H9 (cell line): ENCODE results near the gene KRTAP10-12. TPM values are rescaled to one million over a fixed set of nuclear protein-coding genes. Genes with fewer than 3 reads are reported as not detected.

Source experiments
- DNase-seq: peaks from one replicate; pipeline ENCODE4 v3.0.0-alpha.2; 2017
- H2AFZ ChIP-seq: one replicate; pipeline ENCODE4 v1.6.1; 2013; ENCODE audit warnings: mild to moderate bottlenecking, low read length, control low read depth, moderate library complexity
- H2AK5ac ChIP-seq: 2 replicates; pipeline ENCODE4 v1.6.1; 2013; ENCODE audit warnings: low read length, control low read depth, mixed read lengths; ENCODE audit not compliant: insufficient read length
- H2BK120ac ChIP-seq: one replicate; pipeline ENCODE4 v1.6.1; 2013; ENCODE audit warnings: low read depth, mild to moderate bottlenecking, low read length, control low read depth, inconsistent platforms; ENCODE audit not compliant: poor library complexity, severe bottlenecking
- H2BK12ac ChIP-seq: 2 replicates; pipeline ENCODE4 v1.6.1; 2013; ENCODE audit warnings: low read length, control low read depth, mixed read lengths, low read depth; ENCODE audit not compliant: insufficient read length
- H2BK15ac ChIP-seq: 2 replicates; pipeline ENCODE4 v1.6.1; 2013; ENCODE audit warnings: low read depth, low read length, control low read depth
- H2BK20ac ChIP-seq: one replicate; pipeline ENCODE4 v1.6.1; 2013; ENCODE audit warnings: low read depth, mild to moderate bottlenecking, low read length, control low read depth, inconsistent platforms; ENCODE audit not compliant: poor library complexity, severe bottlenecking
- H2BK5ac ChIP-seq: 2 replicates; pipeline ENCODE4 v1.6.1; 2013; ENCODE audit warnings: low read length, control low read depth, mixed read lengths; ENCODE audit not compliant: insufficient read length
- H3K14ac ChIP-seq: 2 replicates; pipeline ENCODE4 v1.6.1; 2013; ENCODE audit warnings: low read length, control low read depth; ENCODE audit not compliant: insufficient read depth
- H3K18ac ChIP-seq: 2 replicates; pipeline ENCODE4 v1.6.1; 2013; ENCODE audit warnings: low read depth, mild to moderate bottlenecking, mixed read lengths, low read length, control low read depth; ENCODE audit not compliant: insufficient read length
- H3K23ac ChIP-seq: 2 replicates; pipeline ENCODE4 v1.6.1; 2013; ENCODE audit warnings: low read length, control low read depth, mixed read lengths, low read depth; ENCODE audit not compliant: insufficient read length
- H3K23me2 ChIP-seq: 2 replicates; pipeline ENCODE4 v1.6.1; 2013; ENCODE audit warnings: low read depth, mild to moderate bottlenecking, mixed read lengths, low read length, control low read depth; ENCODE audit not compliant: insufficient read length, poor library complexity, severe bottlenecking
- H3K27ac ChIP-seq: 2 replicates; pipeline ENCODE4 v1.5.1; 2013; ENCODE audit warnings: low read length, control low read depth, mixed read lengths, low read depth; ENCODE audit not compliant: insufficient read length
- H3K27me3 ChIP-seq: 2 replicates; pipeline ENCODE4 v1.6.1; 2013; ENCODE audit warnings: low read length, control low read depth, inconsistent platforms; ENCODE audit not compliant: insufficient read depth
- H3K4ac ChIP-seq: 2 replicates; pipeline ENCODE4 v1.6.1; 2013; ENCODE audit warnings: low read depth, mild to moderate bottlenecking, control low read depth, inconsistent platforms, low read length, moderate library complexity
- H3K4me1 ChIP-seq: 2 replicates; pipeline ENCODE4 v1.6.1; 2013; ENCODE audit warnings: low read length, control low read depth, inconsistent platforms; ENCODE audit not compliant: insufficient read depth
- H3K4me2 ChIP-seq: 2 replicates; pipeline ENCODE4 v1.6.1; 2013; ENCODE audit warnings: low read length, control low read depth, mixed read lengths; ENCODE audit not compliant: insufficient read length, insufficient read depth
- H3K56ac ChIP-seq: 2 replicates; pipeline ENCODE4 v1.6.1; 2013; ENCODE audit warnings: low read depth, mild to moderate bottlenecking, mixed read lengths, low read length, control low read depth; ENCODE audit not compliant: insufficient read length
- H3K79me1 ChIP-seq: 2 replicates; pipeline ENCODE4 v1.6.1; 2013; ENCODE audit warnings: low read depth, mild to moderate bottlenecking, moderate library complexity, low read length, control low read depth, inconsistent platforms; ENCODE audit not compliant: insufficient read depth, poor library complexity, severe bottlenecking
- H3K79me2 ChIP-seq: 2 replicates; pipeline ENCODE4 v1.6.1; 2013; ENCODE audit warnings: low read length, control low read depth, inconsistent platforms; ENCODE audit not compliant: insufficient read depth
- H3K9ac ChIP-seq: 2 replicates; pipeline ENCODE4 v1.6.1; 2013; ENCODE audit warnings: low read length, control low read depth, mixed read lengths; ENCODE audit not compliant: insufficient read length; ENCODE audit errors: extremely low read depth
- H3K9me3 ChIP-seq: one replicate; pipeline ENCODE4 v1.6.1; 2013; ENCODE audit warnings: low read depth, low read length, inconsistent platforms; ENCODE audit not compliant: control insufficient read depth
- H3T11ph ChIP-seq: one replicate; pipeline ENCODE4 v1.6.1; 2013; ENCODE audit warnings: mild to moderate bottlenecking, low read length, control low read depth, inconsistent platforms
- H4K20me1 ChIP-seq: one replicate; pipeline ENCODE4 v1.6.1; 2013; ENCODE audit not compliant: control insufficient read depth, insufficient read length, insufficient read depth
- H4K5ac ChIP-seq: 2 replicates; pipeline ENCODE4 v1.6.1; 2013; ENCODE audit warnings: low read depth, mild to moderate bottlenecking, mixed read lengths, low read length, control low read depth; ENCODE audit not compliant: insufficient read length
- H4K8ac ChIP-seq: replicated peaks from 2 replicates; pipeline ENCODE4 v1.6.1; 2013; ENCODE audit warnings: low read length, control low read depth, mixed read lengths, low read depth; ENCODE audit not compliant: insufficient read length
- H4K91ac ChIP-seq: 2 replicates; pipeline ENCODE4 v1.6.1; 2013; ENCODE audit warnings: low read depth, mild to moderate bottlenecking, moderate library complexity, mixed read lengths, low read length, control low read depth; ENCODE audit not compliant: insufficient read length
- H3K27ac Mint-ChIP-seq, 3 experiments: 2 replicates in 2 of 3; 3 replicates in 1 of 3; pipeline ENCODE4 v1.8.0; 2020 to 2021; ENCODE audit warnings: mixed read lengths in 3 of 3, mild to moderate bottlenecking in 1 of 3, moderate library complexity in 1 of 3
- H3K27me3 Mint-ChIP-seq: 2 replicates; pipeline ENCODE4 v1.8.0; 2021; ENCODE audit warnings: low read depth, mild to moderate bottlenecking, moderate library complexity, mixed read lengths
- H3K36me3 Mint-ChIP-seq, 3 experiments: 2 replicates in 2 of 3; 3 replicates in 1 of 3; pipeline ENCODE4 v1.8.0; 2020 to 2021; ENCODE audit warnings: low read depth in 3 of 3, mixed read lengths in 3 of 3; ENCODE audit not compliant: insufficient read depth in 1 of 3
- H3K4me1 Mint-ChIP-seq, 2 experiments: 2 replicates each; pipeline ENCODE4 v1.8.0; 2020; ENCODE audit warnings: mixed read lengths in 2 of 2
- H3K4me3 Mint-ChIP-seq, 2 experiments: 2 replicates in 1 of 2; 3 replicates in 1 of 2; pipeline ENCODE4 v1.8.0; 2020 to 2021; ENCODE audit warnings: mild to moderate bottlenecking in 2 of 2, mixed read lengths in 2 of 2, moderate library complexity in 1 of 2
- H3K9me3 Mint-ChIP-seq, 2 experiments: 2 replicates in 1 of 2; 3 replicates in 1 of 2; pipeline ENCODE4 v1.8.0; 2020; ENCODE audit warnings: mild to moderate bottlenecking in 2 of 2, mixed read lengths in 2 of 2, moderate library complexity in 1 of 2
- WGBS: extraction: QIAGEN DNeasy Blood & Tissue Kit; methylation state at CpG from one replicate; pipeline ENCODE4 v1.1.7; 2013; ENCODE audit warnings: missing lambda C conversion rate, low lambda C conversion rate, mixed read lengths; ENCODE audit not compliant: insufficient read length; ENCODE audit errors: extremely low coverage; 5-methylcytosine and 5-hydroxymethylcytosine counted together
- total RNA-seq: library from RNA; stranded (reverse); gene quantifications from 2 replicates; pipeline ENCODE4 v1.2.1, GENCODE V29; 2021
- TF ChIP-seq, protein P1 (sequence below): fragments of 200-600 bp; sonication (generic); conservative IDR thresholded peaks from 3 replicates; pipeline ENCODE4 v1.8.0; 2021; ENCODE audit warnings: antibody characterized with exemption, mild to moderate bottlenecking

The KRTAP10-12 gene
- total RNA-seq, 1 experiment from 2014 or later: not detected

DNA sequence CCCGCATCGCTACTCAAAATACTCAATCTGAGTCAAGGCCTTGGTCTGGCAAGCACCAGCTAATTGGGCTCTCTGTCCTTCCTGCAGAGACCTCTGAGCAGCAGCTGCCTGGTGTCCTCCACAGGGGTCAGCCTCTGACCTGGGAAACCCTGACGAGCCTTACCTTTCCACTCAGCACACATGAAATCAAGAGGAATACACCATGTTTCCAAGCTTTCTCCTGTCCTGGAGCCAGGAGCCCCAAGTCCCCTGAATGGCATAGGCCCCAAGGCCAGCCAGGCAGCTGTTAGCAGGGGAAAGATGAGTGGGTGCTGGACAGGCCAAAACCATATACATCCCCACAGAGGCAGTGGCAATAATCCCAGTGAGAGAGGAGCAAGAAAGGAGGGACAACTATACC, 41.6 kb downstream of the KRTAP10-12 start:
- Histone ChIP-seq H3K4ac (no peak overlapping the region), H4K5ac (no peak overlapping the region), H2BK15ac (no peak overlapping the region), H2AFZ (no peak overlapping the region), H2AK5ac (no peak overlapping the region), H3K18ac (no peak overlapping the region), H2BK12ac (no peak overlapping the region), H3T11ph (no peak overlapping the region), H4K20me1 (no peaks in the 10 kb centered on the region), H4K8ac (no peak overlapping the region), H3K27me3 (no peaks in the 10 kb centered on the region), H3K79me2 (no peaks in the 10 kb centered on the region), H3K23me2 (no peaks in the 10 kb centered on the region), H3K23ac (no peak overlapping the region), H3K9ac (no peak overlapping the region), H3K56ac (no peak overlapping the region), H2BK5ac (no peak overlapping the region), H3K79me1 (no peaks in the 10 kb centered on the region), H2BK120ac (no peak overlapping the region), H4K91ac (no peak overlapping the region), H3K27ac (no peak overlapping the region), H3K9me3 (no peaks in the 10 kb centered on the region), H3K14ac (no peak overlapping the region), H3K4me1 (no peaks in the 10 kb centered on the region), H2BK20ac (no peak overlapping the region), H3K4me2 (no peak overlapping the region)
- peak; percentile 9 for DNase-seq
- peaks cover 6% of the 10 kb centered on the region for H3K27me3 Mint-ChIP-seq
- WGBS: no CpG with 5 or more reads among the region's 3 CpGs
- H3K9me3 Mint-ChIP-seq: peaks cover 0 to 5% of the 10 kb centered on the region in 2 experiments; a peak in 3 of 5 replicates
- peaks cover 47% of the 10 kb centered on the region in 2 experiments for H3K4me1 Mint-ChIP-seq
- H3K4me3 Mint-ChIP-seq: no peak overlapping the region
- TF ChIP-seq, protein P1, sequence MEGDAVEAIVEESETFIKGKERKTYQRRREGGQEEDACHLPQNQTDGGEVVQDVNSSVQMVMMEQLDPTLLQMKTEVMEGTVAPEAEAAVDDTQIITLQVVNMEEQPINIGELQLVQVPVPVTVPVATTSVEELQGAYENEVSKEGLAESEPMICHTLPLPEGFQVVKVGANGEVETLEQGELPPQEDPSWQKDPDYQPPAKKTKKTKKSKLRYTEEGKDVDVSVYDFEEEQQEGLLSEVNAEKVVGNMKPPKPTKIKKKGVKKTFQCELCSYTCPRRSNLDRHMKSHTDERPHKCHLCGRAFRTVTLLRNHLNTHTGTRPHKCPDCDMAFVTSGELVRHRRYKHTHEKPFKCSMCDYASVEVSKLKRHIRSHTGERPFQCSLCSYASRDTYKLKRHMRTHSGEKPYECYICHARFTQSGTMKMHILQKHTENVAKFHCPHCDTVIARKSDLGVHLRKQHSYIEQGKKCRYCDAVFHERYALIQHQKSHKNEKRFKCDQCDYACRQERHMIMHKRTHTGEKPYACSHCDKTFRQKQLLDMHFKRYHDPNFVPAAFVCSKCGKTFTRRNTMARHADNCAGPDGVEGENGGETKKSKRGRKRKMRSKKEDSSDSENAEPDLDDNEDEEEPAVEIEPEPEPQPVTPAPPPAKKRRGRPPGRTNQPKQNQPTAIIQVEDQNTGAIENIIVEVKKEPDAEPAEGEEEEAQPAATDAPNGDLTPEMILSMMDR: no peak
- H3K27ac Mint-ChIP-seq: no peak overlapping the region
- peaks cover 0 to 4% (median 3%) of the 10 kb centered on the region in 3 experiments; a peak in 2 of 7 replicates for H3K36me3 Mint-ChIP-seq
